ENCODE results near the gene TP53BP1.

- TF ChIP-seq CTCF (IDR thresholded peaks at IDR 0.05; ENCODE audit: low read depth, low read length, missing input control) = no peak
- TF ChIP-seq REST (IDR thresholded peaks at IDR 0.05) = no peak
- TF ChIP-seq EGR1 (IDR thresholded peaks at IDR 0.05; ENCODE audit: low read depth in 2 of 2) = no peak
- no peak for TF ChIP-seq RAD21 (IDR thresholded peaks at IDR 0.05)
- TF ChIP-seq SP1 (IDR thresholded peaks at IDR 0.05) = no peak
- TF ChIP-seq MAX (IDR thresholded peaks at IDR 0.05) = no peak
- no peak for TF ChIP-seq JUND (IDR thresholded peaks at IDR 0.05)
- TF ChIP-seq TAF1 (conservative IDR thresholded peaks at IDR 0.05) = no peak
Measured at GRCh38 chr15:43360821-43361220, 132.1 kb downstream of the TP53BP1 start.
